ENCODE results near the gene RCN1. TPM values are rescaled to one million over a fixed set of nuclear protein-coding genes. Genes with fewer than 3 reads are reported as not detected.

The RCN1 gene
- polyA plus RNA-seq, 1 donor (not counting 4 experiments of a cell fraction or from before 2014, with no cell fraction given) = 46.2 TPM

GRCh38 chr11:32056438-32056837, 34.4 kb upstream of the RCN1 start:
- TF ChIP-seq CTCF (optimal IDR thresholded peaks at IDR 0.05 in 1 of 3, IDR thresholded peaks at IDR 0.05 in 1 of 3, conservative IDR thresholded peaks at IDR 0.05 in 1 of 3; ENCODE audit: extremely low read depth in 1 of 3, insufficient read depth in 2 of 3, low read length in 3 of 3) (no peak), EZH2 (IDR thresholded peaks at IDR 0.05; ENCODE audit: low read length) (no peak)
- Histone ChIP-seq H3K4me1 (ENCODE audit: control insufficient read depth, extremely low read depth, insufficient read depth, low read length) (no peaks in the 10 kb centered on the region), H3K9ac (ENCODE audit: control insufficient read depth, extremely low read depth, insufficient read depth, low read length) (no peak overlapping the region), H3K4me3 (ENCODE audit: control insufficient read depth in 2 of 3, extremely low read depth in 1 of 3, insufficient read depth in 2 of 3, low read depth in 1 of 3, low read length in 3 of 3) (no peak overlapping the region), H3K36me3 (ENCODE audit: control insufficient read depth in 2 of 2, extremely low read depth in 1 of 2, insufficient read depth in 2 of 2, low read length in 2 of 2) (no peaks in the 10 kb centered on the region), H4K20me1 (ENCODE audit: control insufficient read depth, extremely low read depth, insufficient read depth, low read length) (no peaks in the 10 kb centered on the region), H3K27me3 (ENCODE audit: control insufficient read depth, extremely low read depth, insufficient read depth, low read length) (peaks cover 3% of the 10 kb centered on the region), H3K27ac (ENCODE audit: control insufficient read depth, insufficient read depth, low read length) (no peak overlapping the region), H2AFZ (ENCODE audit: control insufficient read depth, low read length) (no peak overlapping the region), H3K4me2 (ENCODE audit: control insufficient read depth, extremely low read depth, insufficient read depth, low read depth, low read length) (no peak overlapping the region), H3K79me2 (ENCODE audit: control insufficient read depth, insufficient read depth, low read length) (no peaks in the 10 kb centered on the region), H3K9me1 (ENCODE audit: control insufficient read depth, extremely low read depth, insufficient read depth, low read length) (no peaks in the 10 kb centered on the region), H3K9me3 (ENCODE audit: control insufficient read depth, low read depth, low read length) (no peaks in the 10 kb centered on the region)
- FAIRE-seq (no peak), DNase-seq (ENCODE audit: low read depth, low spot score) (no peak)
- dilution Hi-C loops (cut with MboI; ENCODE audit: extremely low pct_ligation_motif_present, low sequenced_read_pairs) = no loop called here

GRCh38 chr11:32059686-32060462, 31.0 kb upstream of the RCN1 start:
- H3K4me2 ChIP-seq (ENCODE audit: control insufficient read depth, extremely low read depth, insufficient read depth, low read depth, low read length) = no peak overlapping the region
- no peaks in the 10 kb centered on the region for H3K79me2 ChIP-seq (ENCODE audit: control insufficient read depth, insufficient read depth, low read length)
- H3K4me3 ChIP-seq (ENCODE audit: control insufficient read depth in 2 of 3, extremely low read depth in 1 of 3, insufficient read depth in 2 of 3, low read depth in 1 of 3, low read length in 3 of 3) = no peak overlapping the region
- TF ChIP-seq CTCF (optimal IDR thresholded peaks at IDR 0.05 in 1 of 3, IDR thresholded peaks at IDR 0.05 in 1 of 3, conservative IDR thresholded peaks at IDR 0.05 in 1 of 3; ENCODE audit: extremely low read depth in 1 of 3, insufficient read depth in 2 of 3, low read length in 3 of 3) = no peak
- no peak for TF ChIP-seq EZH2 (IDR thresholded peaks at IDR 0.05; ENCODE audit: low read length)
- no peaks in the 10 kb centered on the region for H3K4me1 ChIP-seq (ENCODE audit: control insufficient read depth, extremely low read depth, insufficient read depth, low read length)
- DNase-seq (ENCODE audit: low read depth, low spot score) (no peak), FAIRE-seq (no peak)
- no peaks in the 10 kb centered on the region for H3K36me3 ChIP-seq (ENCODE audit: control insufficient read depth in 2 of 2, extremely low read depth in 1 of 2, insufficient read depth in 2 of 2, low read length in 2 of 2)
- no peaks in the 10 kb centered on the region for H3K27me3 ChIP-seq (ENCODE audit: control insufficient read depth, extremely low read depth, insufficient read depth, low read length)
- H4K20me1 ChIP-seq (ENCODE audit: control insufficient read depth, extremely low read depth, insufficient read depth, low read length) = no peaks in the 10 kb centered on the region
- dilution Hi-C loops (cut with MboI; ENCODE audit: extremely low pct_ligation_motif_present, low sequenced_read_pairs) = no loop called here
- no peak overlapping the region for H3K9ac ChIP-seq (ENCODE audit: control insufficient read depth, extremely low read depth, insufficient read depth, low read length)
- H3K27ac ChIP-seq (ENCODE audit: control insufficient read depth, insufficient read depth, low read length) = no peak overlapping the region
- no peak overlapping the region for H2AFZ ChIP-seq (ENCODE audit: control insufficient read depth, low read length)
- H3K9me1 ChIP-seq (ENCODE audit: control insufficient read depth, extremely low read depth, insufficient read depth, low read length) = no peaks in the 10 kb centered on the region
- H3K9me3 ChIP-seq (ENCODE audit: control insufficient read depth, low read depth, low read length) = no peaks in the 10 kb centered on the region

Data from keratinocyte (primary cell).